SK-N-SH (cell line): ENCODE results near the gene CRYZL1. TPM values are rescaled to one million over a fixed set of nuclear protein-coding genes. Genes with fewer than 3 reads are reported as not detected.

Experiments
- CTCF ChIA-PET: fragments of 300-600, 350-600 bp; formaldehyde crosslinking; extraction: SDS; loops from one replicate; lab custom pipeline; 2021; lab: Yijun Ruan, JAX
- POLR2A ChIA-PET: fragments of 350-600 bp; sonication (Branson Sonifier 250); formaldehyde crosslinking; extraction: SDS; loops from one replicate; lab custom pipeline; 2020; ENCODE audit warnings: antibody characterized with exemption, inconsistent platforms; lab: Yijun Ruan, JAX
- DNase-seq: peaks from one replicate; pipeline ENCODE4 v3.0.0; 2012
- H2AFZ ChIP-seq: fragments of 200-600 bp; sonication (generic); 2 replicates; pipeline ENCODE4 v1.8.1; 2016; ENCODE audit warnings: antibody characterized with exemption, mild to moderate bottlenecking, low read depth
- H3F3A ChIP-seq: fragments of 200-600 bp; sonication (generic); replicated peaks from 2 replicates; pipeline ENCODE3; 2016; ENCODE audit warnings: antibody characterized with exemption, mild to moderate bottlenecking; ENCODE audit not compliant: insufficient read depth
- H3K27ac ChIP-seq, 2 experiments: fragments of 200-500 bp in 1 of 2; fragments of 200-600 bp in 1 of 2; sonication (Bioruptor generic) in 1 of 2; sonication (generic), shearing (Covaris generic) in 1 of 2; 2 replicates each; pipeline versions ENCODE4 v1.5.1 to v1.6.1; 2014 to 2016; ENCODE audit warnings: low read depth in 2 of 2, inconsistent platforms in 1 of 2, low read length in 1 of 2, mild to moderate bottlenecking in 1 of 2, mixed read lengths in 1 of 2
- H3K27me3 ChIP-seq: fragments of 200-600 bp; sonication (generic), shearing (Covaris generic); 2 replicates; pipeline ENCODE4 v1.6.1; 2016; ENCODE audit warnings: mixed run types; ENCODE audit not compliant: insufficient read depth
- H3K36me3 ChIP-seq, 2 experiments: fragments of 200-500 bp in 1 of 2; fragments of 200-600 bp in 1 of 2; sonication (Bioruptor generic) in 1 of 2; sonication (generic) in 1 of 2; replicated peaks in 1 of 2; 2 replicates each; pipeline versions ENCODE3 to v1.5.1; 2014 to 2016; ENCODE audit warnings: low read length in 1 of 2, mild to moderate bottlenecking in 1 of 2; ENCODE audit not compliant: insufficient read depth in 2 of 2, control insufficient read depth in 1 of 2
- H3K4me1 ChIP-seq, 2 experiments: fragments of 200-500 bp in 1 of 2; fragments of 200-600 bp in 1 of 2; sonication (Bioruptor generic) in 1 of 2; sonication (generic), shearing (Covaris generic) in 1 of 2; 2 replicates each; pipeline versions ENCODE4 v1.5.1 to v1.6.1; 2014 to 2016; ENCODE audit warnings: low read depth in 1 of 2, low read length in 1 of 2, mixed run types in 1 of 2; ENCODE audit not compliant: insufficient read depth in 2 of 2, control insufficient read depth in 1 of 2
- H3K4me2 ChIP-seq: fragments of 200-600 bp; sonication (generic), shearing (Covaris generic); 2 replicates; pipeline ENCODE4 v1.6.1; 2017; ENCODE audit warnings: mixed run types
- H3K4me3 ChIP-seq, 2 experiments: fragments of 200-500 bp in 1 of 2; fragments of 200-600 bp in 1 of 2; sonication (Bioruptor generic) in 1 of 2; sonication (generic), shearing (Covaris generic) in 1 of 2; 2 replicates each; pipeline versions ENCODE4 v1.5.1 to v1.8.1; 2014 to 2016; ENCODE audit warnings: low read depth in 2 of 2, inconsistent platforms in 1 of 2, low read length in 1 of 2, mild to moderate bottlenecking in 1 of 2, mixed read lengths in 1 of 2, moderate library complexity in 1 of 2
- H3K79me2 ChIP-seq: fragments of 200-600 bp; sonication (generic); 2 replicates; pipeline ENCODE4 v1.8.1; 2017; ENCODE audit warnings: mild to moderate bottlenecking; ENCODE audit not compliant: insufficient read depth
- H3K9ac ChIP-seq: fragments of 200-600 bp; sonication (generic); 2 replicates; pipeline ENCODE4 v1.6.1; 2017; ENCODE audit warnings: mixed run types
- H3K9me2 ChIP-seq: fragments of 200-600 bp; sonication (generic); 2 replicates; pipeline ENCODE4 v1.6.1; 2017; ENCODE audit warnings: mixed run types
- H3K9me3 ChIP-seq: fragments of 200-600 bp; sonication (generic); 2 replicates; pipeline ENCODE4 v1.6.1; 2017; ENCODE audit warnings: mixed run types, mild to moderate bottlenecking, moderate library complexity
- H4K20me1 ChIP-seq: fragments of 200-600 bp; sonication (generic); 2 replicates; pipeline ENCODE4 v1.6.1; 2017; ENCODE audit warnings: mild to moderate bottlenecking, mixed run types; ENCODE audit not compliant: insufficient read depth
- CTCF ChIP-seq: fragments of 200-600 bp; sonication (generic); IDR thresholded peaks from 2 replicates; pipeline ENCODE4 v1.6.1; 2017; ENCODE audit warnings: antibody characterized with exemption, mild to moderate bottlenecking, moderate library complexity
- EP300 ChIP-seq, 2 experiments: IDR thresholded peaks; 2 replicates each; pipeline versions ENCODE4 v1.4.0 to v1.6.1; 2012; ENCODE audit warnings: borderline replicate concordance in 1 of 2, low read depth in 1 of 2, low read length in 1 of 2
- EZH2phosphoT487 ChIP-seq: fragments of 200-600 bp; sonication (generic); IDR thresholded peaks from 2 replicates; pipeline ENCODE4 v1.6.1; 2017; ENCODE audit warnings: low read depth, mixed run types, mild to moderate bottlenecking, antibody characterized with exemption, moderate library complexity, borderline replicate concordance
- FOSL2 ChIP-seq: IDR thresholded peaks from 2 replicates; pipeline ENCODE4 v1.4.0; 2012; ENCODE audit warnings: low read depth, mild to moderate bottlenecking, moderate library complexity, borderline replicate concordance
- GABPA ChIP-seq: IDR thresholded peaks from 2 replicates; pipeline ENCODE4 v1.4.0; 2012; ENCODE audit warnings: low read depth, mild to moderate bottlenecking
- NRF1 ChIP-seq: IDR thresholded peaks from 2 replicates; pipeline ENCODE4 v1.6.1; 2012; ENCODE audit warnings: low read depth, mild to moderate bottlenecking, low read length
- PBX3 ChIP-seq: IDR thresholded peaks from 2 replicates; pipeline ENCODE4; 2012
- USF2 ChIP-seq: fragments of 150-350 bp; IDR thresholded peaks from 2 replicates; pipeline ENCODE4 v1.6.1; 2017; ENCODE audit warnings: antibody characterized with exemption, low read length, low read depth, borderline replicate concordance
- WGBS: methylation state at CpG from one replicate; pipeline ENCODE4 v1.1.6; 2017; ENCODE audit warnings: low lambda C conversion rate; 5-methylcytosine and 5-hydroxymethylcytosine counted together
- polyA plus RNA-seq, 3 experiments: library from polyadenylated mRNA; depleted of rRNA; stranded (reverse); fragments of >200 nt; gene quantifications; 2 replicates each; pipeline ENCODE4 v1.2.3, GENCODE V29; 2012

CRYZL1 gene
- polyA plus RNA-seq, 1 of the 3 experiments (the other 2 are of a cell fraction): 26.3 TPM

GRCh38 chr21:33572350-33572749 is 69.2 kb downstream of the CRYZL1 start:
- no peak for TF ChIP-seq EZH2phosphoT487
- TF ChIP-seq PBX3: no peak
- no peak for TF ChIP-seq NRF1
- TF ChIP-seq USF2: no peak
- TF ChIP-seq FOSL2: no peak
- no peaks in the 10 kb centered on the region; a peak in 1 of 4 replicates for H3K4me1 ChIP-seq
- peaks cover 94 to 97% of the 10 kb centered on the region in 2 experiments for H3K36me3 ChIP-seq
- H3F3A ChIP-seq: peaks cover 44% of the 10 kb centered on the region
- peaks cover 64% of the 10 kb centered on the region; the same call in 1 of the 2 replicates for H3K79me2 ChIP-seq
- WGBS: 88% methylated on average over 3 of the region's 3 CpGs
- H3K9ac ChIP-seq: no peak overlapping the region
- ChIA-PET CTCF (interaction anchor here (2.9 kb wide), 1 partner anchor 33 kb away, joined by 17 read pairs; no protein-coding TSS in a partner anchor), POLR2A (no interaction called here)
- no peak for DNase-seq
- H4K20me1 ChIP-seq: peaks cover 16% of the 10 kb centered on the region
- H3K4me3 ChIP-seq: no peak overlapping the region
- no peak overlapping the region for H3K4me2 ChIP-seq
- no peak overlapping the region for H3K27ac ChIP-seq
- H3K9me3 ChIP-seq: no peaks in the 10 kb centered on the region
- no peaks in the 10 kb centered on the region for H3K9me2 ChIP-seq
- H2AFZ ChIP-seq: no peak overlapping the region
- no peaks in the 10 kb centered on the region for H3K27me3 ChIP-seq

GRCh38 chr21:33569991-33570390 is 71.5 kb downstream of the CRYZL1 start:
- Histone ChIP-seq H3K79me2 (peaks cover 85% of the 10 kb centered on the region), H3K4me3 (no peak overlapping the region), H3K27me3 (no peaks in the 10 kb centered on the region), H3K9ac (no peak overlapping the region), H3K9me3 (no peaks in the 10 kb centered on the region), H4K20me1 (peaks cover 16% of the 10 kb centered on the region), H3K4me2 (no peak overlapping the region), H3K36me3 (peaks cover 94 to 97% of the 10 kb centered on the region in 2 experiments), H3K4me1 (no peaks in the 10 kb centered on the region; a peak in 1 of 4 replicates), H3F3A (peaks cover 37% of the 10 kb centered on the region), H2AFZ (no peak overlapping the region), H3K9me2 (no peaks in the 10 kb centered on the region), H3K27ac (no peak overlapping the region)
- CTCF ChIA-PET: interaction anchor here (0.9 to 2.9 kb wide), 2 partner anchors 12 to 36 kb away, joined by 4 to 17 read pairs; no protein-coding TSS in a partner anchor
- 96% methylated on average over 5 of the region's 5 CpGs for WGBS
- DNase-seq: no peak
- POLR2A ChIA-PET: no interaction called here
- TF ChIP-seq CTCF (no peak), GABPA (no peak), EP300 (IDR thresholded peaks at IDR 0.05; ENCODE audit: borderline replicate concordance in 1 of 2, low read depth in 1 of 2, low read length in 1 of 2) (no peak)
